Liver (tissue), 9 donors: Measurements from ENCODE around the gene APOL3. TPM values are rescaled to one million over a fixed set of nuclear protein-coding genes. Genes with fewer than 3 reads are reported as not detected.

Experiments used
- DNase-seq: peaks from one replicate; pipeline ENCODE4 v3.0.0-alpha.2; 2017; ENCODE audit warnings: low spot score
- H3K27ac ChIP-seq, 2 donors: one replicate each; pipeline ENCODE4 v1.7.0; 2013; ENCODE audit warnings: inconsistent platforms in 2 of 2, low read length in 2 of 2, control low read depth in 1 of 2, low read depth in 1 of 2, mild to moderate bottlenecking in 1 of 2
- H3K27me3 ChIP-seq, 4 donors: one replicate each; pipeline versions ENCODE4 v1.6.1 to v1.7.0; 2013; ENCODE audit warnings: low read length in 3 of 4, inconsistent platforms in 1 of 4, mild to moderate bottlenecking in 1 of 4, moderate library complexity in 1 of 4; ENCODE audit not compliant: control insufficient read depth in 4 of 4, insufficient read depth in 4 of 4
- H3K36me3 ChIP-seq, 4 donors: one replicate each; pipeline versions ENCODE4 v1.6.1 to v1.7.0; 2013; ENCODE audit warnings: low read length in 3 of 4, mild to moderate bottlenecking in 3 of 4, low read depth in 1 of 4, moderate library complexity in 1 of 4; ENCODE audit not compliant: control insufficient read depth in 4 of 4, insufficient read depth in 3 of 4
- H3K4me1 ChIP-seq, 4 donors: one replicate each; pipeline versions ENCODE4 v1.6.1 to v1.7.0; 2013; ENCODE audit warnings: low read length in 3 of 4, mild to moderate bottlenecking in 3 of 4, moderate library complexity in 1 of 4; ENCODE audit not compliant: control insufficient read depth in 4 of 4, insufficient read depth in 4 of 4
- H3K4me3 ChIP-seq, 3 donors: one replicate each; pipeline versions ENCODE4 v1.6.1 to v1.7.0; 2013; ENCODE audit warnings: low read length in 3 of 3, control low read depth in 1 of 3, low read depth in 1 of 3, mild to moderate bottlenecking in 1 of 3
- H3K9ac ChIP-seq, 2 donors: one replicate each; pipeline ENCODE4 v1.7.0; 2013; ENCODE audit warnings: low read length in 2 of 2, mild to moderate bottlenecking in 2 of 2, moderate library complexity in 2 of 2, control low read depth in 1 of 2, low read depth in 1 of 2
- H3K9me3 ChIP-seq, 4 donors: one replicate each; pipeline versions ENCODE4 v1.6.1 to v1.7.0; 2013; ENCODE audit warnings: low read length in 3 of 4; ENCODE audit not compliant: control insufficient read depth in 4 of 4
- ATF3 ChIP-seq: IDR thresholded peaks from 2 replicates; pipeline ENCODE4 v1.6.1; 2016; ENCODE audit warnings: antibody characterized with exemption
- CTCF ChIP-seq: fragments of 150-350 bp; IDR thresholded peaks from 2 replicates; pipeline ENCODE4 v1.5.1; 2017; ENCODE audit warnings: improper control_type of control experiment, low read depth, low read length; ENCODE audit not compliant: missing input control
- EGR1 ChIP-seq, 2 donors: IDR thresholded peaks; 2 replicates each; pipeline ENCODE4 v1.6.1; 2016 to 2018; ENCODE audit warnings: antibody characterized with exemption in 2 of 2, low read depth in 2 of 2
- FOXA1 ChIP-seq: IDR thresholded peaks from 2 replicates; pipeline ENCODE4 v1.6.1; 2016; ENCODE audit warnings: antibody characterized with exemption
- GABPA ChIP-seq, 2 donors: IDR thresholded peaks in 1 of 2; conservative IDR thresholded peaks in 1 of 2; 2 replicates each; pipeline ENCODE4 v1.6.1; 2016; ENCODE audit warnings: antibody characterized with exemption in 2 of 2, mild to moderate bottlenecking in 1 of 2, moderate library complexity in 1 of 2
- HNF4A ChIP-seq, 2 donors: conservative IDR thresholded peaks; 2 replicates each; pipeline ENCODE4 v1.6.1; 2016; ENCODE audit warnings: antibody characterized with exemption in 2 of 2, mild to moderate bottlenecking in 2 of 2
- HNF4G ChIP-seq: IDR thresholded peaks from 2 replicates; pipeline ENCODE4 v1.6.1; 2016; ENCODE audit warnings: antibody characterized with exemption
- JUND ChIP-seq, 2 donors: IDR thresholded peaks; 2 replicates each; pipeline ENCODE4 v1.6.1; 2016; ENCODE audit warnings: antibody characterized with exemption in 2 of 2
- MAX ChIP-seq: IDR thresholded peaks from 2 replicates; pipeline ENCODE4 v1.6.1; 2016; ENCODE audit warnings: antibody characterized with exemption
- NR2F2 ChIP-seq: IDR thresholded peaks from 2 replicates; pipeline ENCODE4 v1.6.1; 2016; ENCODE audit warnings: antibody characterized with exemption
- RAD21 ChIP-seq, 2 donors: IDR thresholded peaks; 2 replicates each; pipeline ENCODE4 v1.6.1; 2016; ENCODE audit warnings: antibody characterized with exemption in 2 of 2, mild to moderate bottlenecking in 2 of 2
- REST ChIP-seq: IDR thresholded peaks from 2 replicates; pipeline ENCODE4 v1.6.1; 2016; ENCODE audit warnings: antibody characterized with exemption, mild to moderate bottlenecking
- RXRA ChIP-seq, 2 donors: IDR thresholded peaks; 2 replicates each; pipeline ENCODE4 v1.6.1; 2017 to 2018; ENCODE audit warnings: antibody characterized with exemption in 2 of 2, mild to moderate bottlenecking in 1 of 2
- SP1 ChIP-seq: IDR thresholded peaks from 2 replicates; pipeline ENCODE4 v1.6.1; 2018; ENCODE audit warnings: antibody characterized with exemption, mild to moderate bottlenecking
- TAF1 ChIP-seq: conservative IDR thresholded peaks from 2 replicates; pipeline ENCODE4 v1.6.1; 2016; ENCODE audit warnings: antibody characterized with exemption, mild to moderate bottlenecking
- YY1 ChIP-seq: IDR thresholded peaks from 2 replicates; pipeline ENCODE4 v1.6.1; 2016; ENCODE audit warnings: antibody characterized with exemption, mild to moderate bottlenecking
- ZBTB33 ChIP-seq: IDR thresholded peaks from 2 replicates; pipeline ENCODE4 v1.6.1; 2016; ENCODE audit warnings: antibody characterized with exemption
- WGBS: extraction: QIAGEN DNeasy Blood & Tissue Kit; methylation state at CpG from one replicate; pipeline ENCODE4 v1.1.7; 2013; 5-methylcytosine and 5-hydroxymethylcytosine counted together
- polyA plus RNA-seq, 2 donors: library from polyadenylated mRNA; stranded (reverse) in 1 of 2; unstranded in 1 of 2; fragments of 200-250 nt in 1 of 2; fragments of >200 nt in 1 of 2; fragmentation: Nextera tagmentation in 1 of 2; extraction: Ambion mirVana in 1 of 2; gene quantifications; one replicate each; pipeline versions ENCODE4 v1.2.1 to v1.2.3, GENCODE V29; 2013 to 2015
- total RNA-seq, 2 donors: library from RNA; depleted of rRNA; stranded (reverse); fragments of >200 nt; gene quantifications; one replicate each; pipeline ENCODE4 v1.2.3, GENCODE V29; 2014
- donor health status: healthy.
- donor health status: healthy.
- donor health status: healthy.
- donor health status: healthy.
- donor health status: healthy.

The APOL3 gene
- total and polyA plus RNA-seq, 4 donors = 7.2 to 34.5 (median 11.8) TPM

- no peak overlapping the region for H3K27ac ChIP-seq
- H3K9ac ChIP-seq = no peak overlapping the region
- H3K27me3 ChIP-seq = no peaks in the 10 kb centered on the region
- H3K36me3 ChIP-seq = no peaks in the 10 kb centered on the region
- no peak overlapping the region for H3K4me3 ChIP-seq
- TF ChIP-seq FOXA1 (no peak), JUND (IDR thresholded peaks at IDR 0.05) (no peak), ZBTB33 (no peak), HNF4A (conservative IDR thresholded peaks at IDR 0.05) (no peak), TAF1 (no peak), REST (no peak), NR2F2 (no peak), GABPA (IDR thresholded peaks at IDR 0.05 in 1 of 2, conservative IDR thresholded peaks at IDR 0.05 in 1 of 2) (no peak), CTCF (no peak), MAX (no peak), RXRA (IDR thresholded peaks at IDR 0.05) (no peak), HNF4G (no peak), SP1 (no peak), YY1 (no peak), RAD21 (IDR thresholded peaks at IDR 0.05) (no peak), EGR1 (IDR thresholded peaks at IDR 0.05; ENCODE audit: low read depth in 2 of 2) (no peak), ATF3 (no peak)
- DNase-seq = no peak
- H3K4me1 ChIP-seq = peaks cover 0 to 3% (median 0%) of the 10 kb centered on the region in 4 donors
- no peaks in the 10 kb centered on the region for H3K9me3 ChIP-seq
- WGBS = 97% methylated on average over 7 of the region's 7 CpGs
Observed at GRCh38 chr22:36183446-36183845, 22.9 kb upstream of the APOL3 start.

- 93% methylated on average over 6 of the region's 6 CpGs for WGBS
- no peak overlapping the region for H3K27ac ChIP-seq
Observed at GRCh38 chr22:36182857-36183256, 22.3 kb upstream of the APOL3 start.

More at GRCh38 chr22:36182857-36183256, 22.3 kb upstream of the APOL3 start:
- H3K9me3 ChIP-seq = no peaks in the 10 kb centered on the region
- no peaks in the 10 kb centered on the region for H3K36me3 ChIP-seq
- DNase-seq = no peak
- H3K4me3 ChIP-seq = no peak overlapping the region
- no peak overlapping the region for H3K9ac ChIP-seq
- TF ChIP-seq CTCF (no peak), ATF3 (no peak), RXRA (IDR thresholded peaks at IDR 0.05) (no peak)
- H3K4me1 ChIP-seq = peaks cover 0 to 3% (median 0%) of the 10 kb centered on the region in 4 donors
- H3K27me3 ChIP-seq = no peaks in the 10 kb centered on the region
